Fibroblast of lung (primary cell): ENCODE measurements around the gene WDFY3.

Source experiments
- CTCF ChIP-seq, 2 donors: IDR thresholded peaks in 1 of 2; conservative IDR thresholded peaks in 1 of 2; 1 replicate in 1 of 2; 2 replicates in 1 of 2; pipeline ENCODE4 v1.5.1; 2011 to 2012; ENCODE audit warnings: low read length in 2 of 2, control low read depth in 1 of 2, inconsistent platforms in 1 of 2, low read depth in 1 of 2, mild to moderate bottlenecking in 1 of 2
- EZH2 ChIP-seq: IDR thresholded peaks from 2 replicates; pipeline ENCODE4 v1.5.1; 2012; ENCODE audit warnings: low read length, control low read depth, mild to moderate bottlenecking; ENCODE audit errors: missing control alignments

- no peak for TF ChIP-seq CTCF (conservative IDR thresholded peaks at IDR 0.05 in 1 of 2, IDR thresholded peaks at IDR 0.05 in 1 of 2; ENCODE audit: low read depth in 1 of 2, low read length in 2 of 2)
- TF ChIP-seq EZH2: no peak
Observed at GRCh38 chr4:84915396-84915780, 51.1 kb downstream of the WDFY3 start.
